ENCODE results near the gene ADGRL1. TPM values are rescaled to one million over a fixed set of nuclear protein-coding genes. Genes with fewer than 3 reads are reported as not detected.
A peak's percentile ranks its signal among the peaks of the same experiment; 100 is the strongest.

The ADGRL1 gene
- total RNA-seq, 1 experiment from 2014 or later: 117 TPM

DNA sequence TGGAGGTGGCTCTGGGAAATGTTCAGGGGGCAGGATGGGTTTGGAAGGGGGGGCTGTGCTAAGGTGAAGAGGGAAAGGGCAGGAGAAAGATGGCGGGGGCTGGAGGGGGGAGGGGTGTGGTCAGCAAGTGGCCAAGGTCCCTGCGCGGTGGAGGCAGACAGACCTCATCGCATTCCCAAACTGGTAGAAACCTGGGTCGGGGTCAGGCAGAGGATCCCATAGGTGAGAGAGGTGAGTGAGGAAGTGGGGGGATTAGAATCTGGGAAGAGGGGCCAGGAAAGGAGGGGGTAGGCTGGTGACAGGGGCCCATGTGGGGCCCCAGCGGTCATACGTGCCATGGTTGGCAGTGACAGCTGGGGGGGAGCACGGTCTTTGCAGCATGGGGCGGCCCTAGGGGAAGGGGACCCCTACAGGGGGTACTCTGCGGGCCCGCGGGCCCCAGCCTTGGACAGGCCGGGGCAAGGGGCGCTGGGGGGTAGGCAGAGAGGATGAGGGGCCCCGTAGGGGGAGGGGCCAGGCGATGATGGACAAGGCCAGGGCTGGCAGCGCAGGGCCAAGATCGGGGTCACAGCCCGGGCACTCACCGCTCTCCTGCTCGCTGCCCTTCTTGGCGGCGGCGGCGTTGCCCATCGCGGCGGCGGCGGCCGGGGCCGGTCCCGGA is 88.9 kb downstream of the ADGRL1 start:
- Histone ChIP-seq H3K27me3 (ENCODE audit: insufficient read depth, low read length) (no peaks in the 10 kb centered on the region; the same call in 1 of the 2 replicates), H4K20me1 (ENCODE audit: control insufficient read depth, insufficient read depth, insufficient read length) (no peaks in the 10 kb centered on the region), H2BK12ac (ENCODE audit: insufficient read length, low read depth, low read length) (no peak overlapping the region), H3K9ac (ENCODE audit: extremely low read depth, insufficient read length, low read length) (peak overlapping the region; percentile 46), H3K79me2 (ENCODE audit: insufficient read depth, low read length) (peaks cover 2% of the 10 kb centered on the region; the same call in 1 of the 2 replicates), H4K8ac (replicated peaks; ENCODE audit: insufficient read length, low read depth, low read length) (no peak overlapping the region), H3K27ac (ENCODE audit: insufficient read length, low read depth, low read length) (no peak overlapping the region), H3K14ac (ENCODE audit: insufficient read depth, low read length) (no peak overlapping the region), H2BK20ac (ENCODE audit: low read depth, low read length, poor library complexity, severe bottlenecking) (no peak overlapping the region), H3K4me2 (ENCODE audit: insufficient read depth, insufficient read length, low read length) (peak overlapping the region; percentile 69), H2AFZ (ENCODE audit: low read length) (no peak overlapping the region), H3K18ac (ENCODE audit: insufficient read length, low read depth, low read length) (no peak overlapping the region), H4K5ac (ENCODE audit: insufficient read length, low read depth, low read length) (no peak overlapping the region), H2BK120ac (ENCODE audit: low read depth, low read length, poor library complexity, severe bottlenecking) (no peak overlapping the region), H2BK15ac (ENCODE audit: low read depth, low read length) (no peak overlapping the region), H3K23me2 (ENCODE audit: insufficient read length, low read depth, low read length, poor library complexity, severe bottlenecking) (peaks cover 16% of the 10 kb centered on the region), H3K4me1 (ENCODE audit: insufficient read depth, low read length) (peaks cover 9% of the 10 kb centered on the region; the same call in 1 of the 2 replicates), H2BK5ac (ENCODE audit: insufficient read length, low read length) (no peak overlapping the region), H2AK5ac (ENCODE audit: insufficient read length, low read length) (no peak overlapping the region), H3K56ac (ENCODE audit: insufficient read length, low read depth, low read length) (no peak overlapping the region), H3K9me3 (ENCODE audit: control insufficient read depth, low read depth, low read length) (no peaks in the 10 kb centered on the region), H4K91ac (ENCODE audit: insufficient read length, low read depth, low read length) (no peak overlapping the region), H3T11ph (ENCODE audit: low read length) (no peak overlapping the region), H3K79me1 (ENCODE audit: insufficient read depth, low read depth, low read length, poor library complexity, severe bottlenecking) (no peaks in the 10 kb centered on the region), H3K23ac (ENCODE audit: insufficient read length, low read depth, low read length) (no peak overlapping the region), H3K4ac (ENCODE audit: low read depth, low read length) (no peak overlapping the region)
- H3K4me1 Mint-ChIP-seq: peaks cover 35 to 39% of the 10 kb centered on the region in 2 experiments
- H3K4me3 Mint-ChIP-seq: peak overlapping the region; percentile 78 to 83
- peaks cover 2% of the 10 kb centered on the region; the same call in 1 of the 2 replicates for H3K27me3 Mint-ChIP-seq (ENCODE audit: low read depth)
- H3K9me3 Mint-ChIP-seq: no peaks in the 10 kb centered on the region
- peaks cover 5 to 18% (median 12%) of the 10 kb centered on the region in 3 experiments for H3K36me3 Mint-ChIP-seq (ENCODE audit: insufficient read depth in 1 of 3, low read depth in 3 of 3)
- no CpG with 5 or more reads among the region's 33 CpGs for WGBS (ENCODE audit: extremely low coverage, insufficient read length, low lambda C conversion rate)
- TF ChIP-seq, protein P1, sequence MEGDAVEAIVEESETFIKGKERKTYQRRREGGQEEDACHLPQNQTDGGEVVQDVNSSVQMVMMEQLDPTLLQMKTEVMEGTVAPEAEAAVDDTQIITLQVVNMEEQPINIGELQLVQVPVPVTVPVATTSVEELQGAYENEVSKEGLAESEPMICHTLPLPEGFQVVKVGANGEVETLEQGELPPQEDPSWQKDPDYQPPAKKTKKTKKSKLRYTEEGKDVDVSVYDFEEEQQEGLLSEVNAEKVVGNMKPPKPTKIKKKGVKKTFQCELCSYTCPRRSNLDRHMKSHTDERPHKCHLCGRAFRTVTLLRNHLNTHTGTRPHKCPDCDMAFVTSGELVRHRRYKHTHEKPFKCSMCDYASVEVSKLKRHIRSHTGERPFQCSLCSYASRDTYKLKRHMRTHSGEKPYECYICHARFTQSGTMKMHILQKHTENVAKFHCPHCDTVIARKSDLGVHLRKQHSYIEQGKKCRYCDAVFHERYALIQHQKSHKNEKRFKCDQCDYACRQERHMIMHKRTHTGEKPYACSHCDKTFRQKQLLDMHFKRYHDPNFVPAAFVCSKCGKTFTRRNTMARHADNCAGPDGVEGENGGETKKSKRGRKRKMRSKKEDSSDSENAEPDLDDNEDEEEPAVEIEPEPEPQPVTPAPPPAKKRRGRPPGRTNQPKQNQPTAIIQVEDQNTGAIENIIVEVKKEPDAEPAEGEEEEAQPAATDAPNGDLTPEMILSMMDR (conservative IDR thresholded peaks at IDR 0.05): no peak
- no peak overlapping the region for H3K27ac Mint-ChIP-seq
- no peak for DNase-seq

All from H9 (cell line).